GM23338 (cell line): ENCODE measurements around the gene ARMC8. TPM values are rescaled to one million over a fixed set of nuclear protein-coding genes. Genes with fewer than 3 reads are reported as not detected.

Experiments used
- ATAC-seq: fragments of 200-7000 bp; cut with Tn5 transposase; 3 replicates; pipeline ENCODE4 v1.9.1; 2020
- DNase-seq: peaks from one replicate; pipeline ENCODE4 v3.0.0-alpha.2; 2015; ENCODE audit warnings: low spot score
- H2AFZ ChIP-seq: fragments of 200-600 bp; sonication (generic); 2 replicates; pipeline ENCODE4 v1.8.0; 2016; ENCODE audit warnings: antibody characterized with exemption, mild to moderate bottlenecking, moderate library complexity
- H3F3A ChIP-seq: fragments of 200-600 bp; sonication (generic); replicated peaks from 2 replicates; pipeline ENCODE4 v1.8.0; 2017; ENCODE audit warnings: antibody characterized with exemption, mixed run types, low read depth
- H3K27ac ChIP-seq: fragments of 200-600 bp; sonication (generic); 2 replicates; pipeline ENCODE4 v1.6.1; 2016; ENCODE audit warnings: low read depth
- H3K27me3 ChIP-seq: fragments of 200-600 bp; sonication (generic); 2 replicates; pipeline ENCODE4 v1.8.0; 2016; ENCODE audit warnings: mild to moderate bottlenecking, mixed run types, moderate library complexity; ENCODE audit not compliant: insufficient read depth
- H3K36me3 ChIP-seq: fragments of 200-600 bp; sonication (generic); 2 replicates; pipeline ENCODE4 v1.8.0; 2016; ENCODE audit warnings: mild to moderate bottlenecking; ENCODE audit not compliant: insufficient read depth
- H3K4me1 ChIP-seq: fragments of 200-600 bp; sonication (generic); 2 replicates; pipeline ENCODE4 v1.8.0; 2016; ENCODE audit warnings: mild to moderate bottlenecking, moderate library complexity; ENCODE audit not compliant: insufficient read depth
- H3K4me2 ChIP-seq: fragments of 200-600 bp; sonication (generic); 2 replicates; pipeline ENCODE4 v1.7.1; 2017; ENCODE audit warnings: mixed run types
- H3K4me3 ChIP-seq: fragments of 200-600 bp; sonication (generic); 2 replicates; pipeline ENCODE4 v1.6.1; 2016; ENCODE audit warnings: mixed run types
- H3K79me2 ChIP-seq: fragments of 200-600 bp; sonication (generic); replicated peaks from 2 replicates; pipeline ENCODE4 v1.8.0; 2017; ENCODE audit warnings: mild to moderate bottlenecking; ENCODE audit not compliant: insufficient read depth
- H3K9me2 ChIP-seq: fragments of 200-600 bp; sonication (generic); 2 replicates; pipeline ENCODE4 v1.8.0; 2017; ENCODE audit not compliant: insufficient read depth
- H4K20me1 ChIP-seq: fragments of 200-600 bp; sonication (generic); replicated peaks from 2 replicates; pipeline ENCODE4 v1.8.0; 2017; ENCODE audit warnings: mild to moderate bottlenecking; ENCODE audit not compliant: insufficient read depth
- H3K27ac Mint-ChIP-seq: 2 replicates; pipeline ENCODE4 v1.8.0; 2020; ENCODE audit warnings: inconsistent platforms, mild to moderate bottlenecking, moderate library complexity, mixed read lengths
- H3K27me3 Mint-ChIP-seq: 3 replicates; pipeline ENCODE4 v1.8.0; 2022; ENCODE audit warnings: low read depth, mild to moderate bottlenecking, moderate library complexity, mixed read lengths, inconsistent platforms; ENCODE audit not compliant: insufficient read depth, poor library complexity
- H3K36me3 Mint-ChIP-seq: 3 replicates; pipeline ENCODE4 v1.8.0; 2021; ENCODE audit warnings: low read depth, mild to moderate bottlenecking, inconsistent platforms, moderate library complexity, mixed read lengths
- H3K4me1 Mint-ChIP-seq: 3 replicates; pipeline ENCODE4 v1.8.0; 2020; ENCODE audit warnings: mild to moderate bottlenecking, inconsistent platforms, mixed read lengths
- H3K4me3 Mint-ChIP-seq: 3 replicates; pipeline ENCODE4 v1.8.0; 2021; ENCODE audit warnings: moderate library complexity, mild to moderate bottlenecking, inconsistent platforms, mixed read lengths
- H3K9me3 Mint-ChIP-seq: 3 replicates; pipeline ENCODE4 v1.8.0; 2020; ENCODE audit warnings: moderate library complexity, mild to moderate bottlenecking, inconsistent platforms, mixed read lengths
- CREB1 ChIP-seq: fragments of 250-450 bp; sonication (Bioruptor Pico); IDR thresholded peaks from 2 replicates; pipeline ENCODE4 v1.5.0; 2020; ENCODE audit warnings: low read depth, mild to moderate bottlenecking, moderate library complexity
- EZH2phosphoT487 ChIP-seq: fragments of 200-600 bp; sonication (generic); IDR thresholded peaks from one replicate; pipeline ENCODE4 v1.8.1; 2018; ENCODE audit warnings: antibody characterized with exemption; ENCODE audit not compliant: unreplicated experiment
- JUNB ChIP-seq: IDR thresholded peaks from one replicate; pipeline ENCODE4 v1.6.1; 2016; ENCODE audit warnings: antibody characterized with exemption; ENCODE audit not compliant: unreplicated experiment
- NANOG ChIP-seq: IDR thresholded peaks from 2 replicates; pipeline ENCODE4 v1.6.1; 2016; ENCODE audit warnings: antibody characterized with exemption, borderline replicate concordance
- POLR2AphosphoS5 ChIP-seq: IDR thresholded peaks from 2 replicates; pipeline ENCODE4 v1.6.1; 2016; ENCODE audit warnings: antibody characterized with exemption, low read depth
- REST ChIP-seq: IDR thresholded peaks from one replicate; pipeline ENCODE4 v1.6.1; 2018; ENCODE audit warnings: antibody characterized with exemption; ENCODE audit not compliant: unreplicated experiment
- STAT1 ChIP-seq: IDR thresholded peaks from one replicate; pipeline ENCODE4 v1.6.1; 2016; ENCODE audit warnings: antibody characterized with exemption; ENCODE audit not compliant: unreplicated experiment
- ZNF114 ChIP-seq: fragments of 250-450 bp; sonication (Bioruptor Pico); IDR thresholded peaks from 2 replicates; pipeline ENCODE4 v1.5.0; 2020; ENCODE audit warnings: mild to moderate bottlenecking, moderate library complexity
- ZNF462 ChIP-seq: fragments of 250-450 bp; sonication (Bioruptor Pico); IDR thresholded peaks from 2 replicates; pipeline ENCODE4 v1.5.0; 2020; ENCODE audit warnings: mild to moderate bottlenecking, moderate library complexity
- polyA plus RNA-seq: library from polyadenylated mRNA; unstranded; fragments of >200 nt; fragmentation: Nextera tagmentation; extraction: Ambion mirVana; gene quantifications from 2 replicates; pipeline ENCODE4 v1.2.1, GENCODE V29; 2016
- total RNA-seq: library from RNA; depleted of rRNA; stranded (reverse); fragments of >200 nt; shearing (Covaris generic); gene quantifications from 2 replicates; pipeline ENCODE4 v1.2.3, GENCODE V29; 2014
- TF ChIP-seq, protein P1 (sequence below), 2 experiments: fragments of 200-600 bp in 1 of 2; sonication (generic) in 1 of 2; conservative IDR thresholded peaks; 2 replicates each; pipeline versions ENCODE4 v1.5.1 to v1.6.1; 2016 to 2017; ENCODE audit warnings: antibody characterized with exemption in 2 of 2, low read depth in 2 of 2, mild to moderate bottlenecking in 2 of 2, moderate library complexity in 1 of 2
- TF ChIP-seq, protein P2 (sequence below): IDR thresholded peaks from 2 replicates; pipeline ENCODE4 v1.6.1; 2016; ENCODE audit warnings: antibody characterized with exemption

ARMC8 gene
- total and polyA plus RNA-seq, 2 experiments from 2014 or later, result 36.8 to 61.4 TPM

GRCh38 chr3:138257986-138258385, 70.9 kb downstream of the ARMC8 start (continued):
- TF ChIP-seq ZNF462 (CRISPR knock-in tag), result no peak
- no peak for TF ChIP-seq EZH2phosphoT487
- TF ChIP-seq ZNF114, result no peak
- TF ChIP-seq JUNB, result no peak
- TF ChIP-seq POLR2AphosphoS5, result no peak
- TF ChIP-seq CREB1 (CRISPR knock-in tag), result no peak
- TF ChIP-seq NANOG, result no peak
- TF ChIP-seq STAT1, result no peak
- TF ChIP-seq, protein P1, sequence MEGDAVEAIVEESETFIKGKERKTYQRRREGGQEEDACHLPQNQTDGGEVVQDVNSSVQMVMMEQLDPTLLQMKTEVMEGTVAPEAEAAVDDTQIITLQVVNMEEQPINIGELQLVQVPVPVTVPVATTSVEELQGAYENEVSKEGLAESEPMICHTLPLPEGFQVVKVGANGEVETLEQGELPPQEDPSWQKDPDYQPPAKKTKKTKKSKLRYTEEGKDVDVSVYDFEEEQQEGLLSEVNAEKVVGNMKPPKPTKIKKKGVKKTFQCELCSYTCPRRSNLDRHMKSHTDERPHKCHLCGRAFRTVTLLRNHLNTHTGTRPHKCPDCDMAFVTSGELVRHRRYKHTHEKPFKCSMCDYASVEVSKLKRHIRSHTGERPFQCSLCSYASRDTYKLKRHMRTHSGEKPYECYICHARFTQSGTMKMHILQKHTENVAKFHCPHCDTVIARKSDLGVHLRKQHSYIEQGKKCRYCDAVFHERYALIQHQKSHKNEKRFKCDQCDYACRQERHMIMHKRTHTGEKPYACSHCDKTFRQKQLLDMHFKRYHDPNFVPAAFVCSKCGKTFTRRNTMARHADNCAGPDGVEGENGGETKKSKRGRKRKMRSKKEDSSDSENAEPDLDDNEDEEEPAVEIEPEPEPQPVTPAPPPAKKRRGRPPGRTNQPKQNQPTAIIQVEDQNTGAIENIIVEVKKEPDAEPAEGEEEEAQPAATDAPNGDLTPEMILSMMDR (conservative IDR thresholded peaks at IDR 0.05; ENCODE audit: low read depth in 2 of 2), result no peak

- DNase-seq (no peak), ATAC-seq (no peak)
- Mint-ChIP-seq H3K27ac (no peak overlapping the region), H3K4me1 (no peaks in the 10 kb centered on the region; the same call in 2 of the 3 replicates), H3K36me3 (no peaks in the 10 kb centered on the region), H3K4me3 (no peak overlapping the region), H3K27me3 (peaks cover 3% of the 10 kb centered on the region), H3K9me3 (no peaks in the 10 kb centered on the region)
- H3K27ac ChIP-seq, result no peak overlapping the region
- no peaks in the 10 kb centered on the region for H3K4me1 ChIP-seq
- H3K36me3 ChIP-seq, result peaks cover 6% of the 10 kb centered on the region; the same call in 1 of the 2 replicates
- no peaks in the 10 kb centered on the region for H3K9me2 ChIP-seq
- no peak overlapping the region for H2AFZ ChIP-seq
- no peak overlapping the region for H3K4me2 ChIP-seq
- H4K20me1 ChIP-seq, result peaks cover 4% of the 10 kb centered on the region; the same call in 1 of the 2 replicates
- no peaks in the 10 kb centered on the region for H3K27me3 ChIP-seq
- H3F3A ChIP-seq, result no peaks in the 10 kb centered on the region
- no peaks in the 10 kb centered on the region for H3K79me2 ChIP-seq
- no peak overlapping the region for H3K4me3 ChIP-seq
- TF ChIP-seq NANOG (no peak), CREB1 (CRISPR knock-in tag) (no peak), EZH2phosphoT487 (no peak), JUNB (no peak), ZNF114 (no peak), STAT1 (no peak), REST (no peak)
- TF ChIP-seq, protein P2, sequence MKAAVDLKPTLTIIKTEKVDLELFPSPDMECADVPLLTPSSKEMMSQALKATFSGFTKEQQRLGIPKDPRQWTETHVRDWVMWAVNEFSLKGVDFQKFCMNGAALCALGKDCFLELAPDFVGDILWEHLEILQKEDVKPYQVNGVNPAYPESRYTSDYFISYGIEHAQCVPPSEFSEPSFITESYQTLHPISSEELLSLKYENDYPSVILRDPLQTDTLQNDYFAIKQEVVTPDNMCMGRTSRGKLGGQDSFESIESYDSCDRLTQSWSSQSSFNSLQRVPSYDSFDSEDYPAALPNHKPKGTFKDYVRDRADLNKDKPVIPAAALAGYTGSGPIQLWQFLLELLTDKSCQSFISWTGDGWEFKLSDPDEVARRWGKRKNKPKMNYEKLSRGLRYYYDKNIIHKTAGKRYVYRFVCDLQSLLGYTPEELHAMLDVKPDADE, result no peak
Observed at GRCh38 chr3:138259126-138259525, 72.0 kb downstream of the ARMC8 start.
